ENCODE results near the gene COL26A1. TPM values are rescaled to one million over a fixed set of nuclear protein-coding genes. Genes with fewer than 3 reads are reported as not detected.

COL26A1 gene
- total and polyA plus RNA-seq, 2 of the 4 experiments (the other 2 are of a cell fraction), result not detected

GRCh38 chr7:101433688-101434087 lies 71.0 kb downstream of the COL26A1 start:
- no peak overlapping the region for H3K27ac ChIP-seq (ENCODE audit: insufficient read depth, low read length)
- no peak overlapping the region for H2BK120ac ChIP-seq (ENCODE audit: low read depth, low read length)
- H3K56ac ChIP-seq (ENCODE audit: extremely low read depth, insufficient read depth, low read length), result no peak overlapping the region
- no peak overlapping the region for H2BK15ac ChIP-seq (ENCODE audit: low read depth, low read length)
- H2AFZ ChIP-seq (replicated peaks; ENCODE audit: low read length, poor library complexity), result no peak overlapping the region
- H3K9me3 ChIP-seq (ENCODE audit: control insufficient read depth, insufficient read depth, low read length), result no peaks in the 10 kb centered on the region
- in situ Hi-C loops (cut with MboI; ENCODE audit: low sequenced_read_pairs), result no loop called here
- no peaks in the 10 kb centered on the region for H3K79me1 ChIP-seq (ENCODE audit: low read depth in 1 of 2, low read length in 2 of 2)
- H3K27me3 ChIP-seq (ENCODE audit: control insufficient read depth, insufficient read depth, low read length), result peaks cover 43% of the 10 kb centered on the region
- no peak overlapping the region for H3K23ac ChIP-seq (ENCODE audit: low read depth, low read length)
- no peaks in the 10 kb centered on the region for H3K4me1 ChIP-seq (ENCODE audit: control insufficient read depth, insufficient read depth, low read length)
- no peak overlapping the region for H3K9ac ChIP-seq (ENCODE audit: low read depth, low read length)
- H2BK5ac ChIP-seq (ENCODE audit: low read depth, low read length, poor library complexity, severe bottlenecking), result no peak overlapping the region
- H3K18ac ChIP-seq (ENCODE audit: low read depth, low read length), result no peak overlapping the region
- H3K14ac ChIP-seq (replicated peaks; ENCODE audit: low read depth, low read length), result no peak overlapping the region
- no peak overlapping the region for H4K91ac ChIP-seq (ENCODE audit: insufficient read depth, low read depth, low read length)
- intact Hi-C loops (cut with micrococcal nuclease), result no loop called here
- H2AK9ac ChIP-seq (replicated peaks; ENCODE audit: low read depth, low read length, poor library complexity), result no peak overlapping the region
- no peaks in the 10 kb centered on the region for H3K36me3 ChIP-seq (ENCODE audit: control insufficient read depth, insufficient read depth, low read length)
- no peak overlapping the region for H4K5ac ChIP-seq (ENCODE audit: low read depth, low read length)
- TF ChIP-seq CHD1 (IDR thresholded peaks at IDR 0.05; ENCODE audit: low read depth, low read length), result no peak
- no peak for TF ChIP-seq NFE2L2 (IDR thresholded peaks at IDR 0.05; ENCODE audit: low read depth, low read length)
- no peak for TF ChIP-seq RFX5 (IDR thresholded peaks at IDR 0.05; ENCODE audit: low read depth, low read length)
- no peak for TF ChIP-seq MXI1 (IDR thresholded peaks at IDR 0.05; ENCODE audit: borderline replicate concordance, low read depth, low read length)
- no peak for TF ChIP-seq CEBPB (IDR thresholded peaks at IDR 0.05; ENCODE audit: low read depth, low read length)
- TF ChIP-seq CTCF (conservative IDR thresholded peaks at IDR 0.05; ENCODE audit: low read depth, low read length), result no peak
- TF ChIP-seq SMC3 (IDR thresholded peaks at IDR 0.05; ENCODE audit: low read depth, low read length), result no peak
- no peak for TF ChIP-seq RAD21 (IDR thresholded peaks at IDR 0.05; ENCODE audit: low read length)
- TF ChIP-seq RCOR1 (IDR thresholded peaks at IDR 0.05; ENCODE audit: insufficient replicate concordance, low read length), result no peak
- TF ChIP-seq BHLHE40 (IDR thresholded peaks at IDR 0.05; ENCODE audit: low read depth, low read length), result no peak
- no peak overlapping the region for H2BK20ac ChIP-seq (ENCODE audit: low read depth, low read length)
- CTCF ChIA-PET, result no interaction called here
- H2AK5ac ChIP-seq (ENCODE audit: low read depth, low read length), result no peak overlapping the region
- POLR2A ChIA-PET (ENCODE audit: unreplicated experiment), result no interaction called here
- dilution Hi-C loops (cut with HindIII; ENCODE audit: low sequenced_read_pairs, unreplicated experiment), result no loop called here
- no peak overlapping the region for H3K4me2 ChIP-seq (ENCODE audit: low read depth, low read length)
- H3K4ac ChIP-seq (ENCODE audit: low read depth, low read length), result no peak overlapping the region
- no peak overlapping the region for H3K4me3 ChIP-seq (ENCODE audit: insufficient read depth, low read depth, low read length)
- H4K20me1 ChIP-seq (ENCODE audit: insufficient read depth, low read length), result no peaks in the 10 kb centered on the region; the same call in 1 of the 2 replicates
- DNase-seq, result no peak
- no CpG with 5 or more reads among the region's 4 CpGs for WGBS, 2 experiments (ENCODE audit: extremely low coverage in 2 of 2, insufficient read length in 1 of 2)
- BruUV-seq (replicated peaks), result no TSS peak
- no peaks in the 10 kb centered on the region for H3K9me1 ChIP-seq (ENCODE audit: insufficient read depth, low read length)
- ATAC-seq (ENCODE audit: low read depth), result no peak
- no peak overlapping the region for H4K8ac ChIP-seq (ENCODE audit: low read depth in 2 of 2, low read length in 2 of 2)
